Measurements from ENCODE around the gene ZNF716. TPM values are rescaled to one million over a fixed set of nuclear protein-coding genes. Genes with fewer than 3 reads are reported as not detected.
"Not testable (repeated sequence)": the region's sequence is repeated elsewhere in the genome, so short reads cannot be mapped to it uniquely, and the experiment has no call there.

Gene ZNF716
- total RNA-seq, 1 experiment from 2014 or later = not detected

- no TSS peak for BruUV-seq (replicated peaks)
- peaks cover 35 to 59% of the 10 kb centered on the region in 2 experiments; a peak in 3 of 4 replicates for H3K9me3 ChIP-seq (ENCODE audit: control insufficient read depth in 1 of 2, insufficient read depth in 1 of 2, low read depth in 1 of 2, low read length in 2 of 2)
- POLR2A ChIA-PET = no interaction called here
Observed at GRCh38 chr7:57487957-57488356, 38.0 kb downstream of the ZNF716 start.

GRCh38 chr7:57495111-57495510 is 45.1 kb downstream of the ZNF716 start:
- H3K4me2 ChIP-seq (ENCODE audit: low read length); RAD21 ChIA-PET (ENCODE audit: low non-redundant PET in 1 of 2, low total read pairs in 2 of 2, uncharacterized antibody in 2 of 2, unreplicated experiment in 2 of 2); DNase-seq (ENCODE audit: low read depth, low spot score); H3K27ac ChIP-seq (ENCODE audit: low read depth, low read length); ATAC-seq; BruUV-seq (replicated peaks); intact Hi-C loops (cut with micrococcal nuclease); H3K36me3 ChIP-seq (ENCODE audit: control insufficient read depth in 1 of 2, insufficient read depth in 2 of 2, low read length in 2 of 2); H4K20me1 ChIP-seq (ENCODE audit: insufficient read depth); H3K9me2 ChIP-seq (ENCODE audit: insufficient read depth); H3K4me1 ChIP-seq (ENCODE audit: control insufficient read depth in 1 of 2, insufficient read depth in 2 of 2, low read length in 2 of 2); H3K4me3 ChIP-seq (replicated peaks in 1 of 2; ENCODE audit: low read depth in 1 of 2, low read length in 2 of 2); H3K9ac ChIP-seq (ENCODE audit: low read length); POLR2A ChIA-PET; H2AFZ ChIP-seq (ENCODE audit: low read depth, low read length, poor library complexity, severe bottlenecking); H3K79me2 ChIP-seq (ENCODE audit: insufficient read depth, low read length); H3K27me3 ChIP-seq (ENCODE audit: insufficient read depth, low read length); CTCF ChIA-PET: not testable (repeated sequence)
- peaks cover 32 to 42% of the 10 kb centered on the region in 2 experiments; a peak in 3 of 4 replicates for H3K9me3 ChIP-seq (ENCODE audit: control insufficient read depth in 1 of 2, insufficient read depth in 1 of 2, low read depth in 1 of 2, low read length in 2 of 2)

More at GRCh38 chr7:57487957-57488356, 38.0 kb downstream of the ZNF716 start:
- H3K27me3 ChIP-seq (ENCODE audit: insufficient read depth, low read length) = no peaks in the 10 kb centered on the region
- ATAC-seq = no peak
- ChIA-PET RAD21 (ENCODE audit: low non-redundant PET in 1 of 2, low total read pairs in 2 of 2, uncharacterized antibody in 2 of 2, unreplicated experiment in 2 of 2) (no interaction called here), CTCF (no interaction called here)
- H3K4me3 ChIP-seq (replicated peaks in 1 of 2; ENCODE audit: low read depth in 1 of 2, low read length in 2 of 2) = no peak overlapping the region
- no peak overlapping the region for H3K4me2 ChIP-seq (ENCODE audit: low read length)
- TF ChIP-seq SP1 (IDR thresholded peaks at IDR 0.05; ENCODE audit: low read depth) = no peak
- no peak for TF ChIP-seq ATF3 (IDR thresholded peaks at IDR 0.05)
- TF ChIP-seq FOSL1 (IDR thresholded peaks at IDR 0.05; ENCODE audit: low read depth) = no peak
- TF ChIP-seq CBX3 (IDR thresholded peaks at IDR 0.05; ENCODE audit: low read depth) = no peak
- TF ChIP-seq REST (IDR thresholded peaks at IDR 0.05; ENCODE audit: low read depth) = no peak
- no peak for TF ChIP-seq SIN3A (IDR thresholded peaks at IDR 0.05; ENCODE audit: low read depth)
- no peak for TF ChIP-seq ZBTB33 (IDR thresholded peaks at IDR 0.05; ENCODE audit: extremely low read depth, insufficient replicate concordance, low read length)
- TF ChIP-seq SRF (IDR thresholded peaks at IDR 0.05; ENCODE audit: low read depth) = no peak
- no peak for TF ChIP-seq EZH2 (IDR thresholded peaks at IDR 0.05)
- no peaks in the 10 kb centered on the region for H3K36me3 ChIP-seq (ENCODE audit: control insufficient read depth in 1 of 2, insufficient read depth in 2 of 2, low read length in 2 of 2)
- no peak for DNase-seq (ENCODE audit: low read depth, low spot score)
- H2AFZ ChIP-seq (ENCODE audit: low read depth, low read length, poor library complexity, severe bottlenecking) = no peak overlapping the region
- H3K79me2 ChIP-seq (ENCODE audit: insufficient read depth, low read length) = no peaks in the 10 kb centered on the region
- no peaks in the 10 kb centered on the region for H3K4me1 ChIP-seq (ENCODE audit: control insufficient read depth in 1 of 2, insufficient read depth in 2 of 2, low read length in 2 of 2)
- H4K20me1 ChIP-seq (ENCODE audit: insufficient read depth) = no peaks in the 10 kb centered on the region
- H3K9ac ChIP-seq (ENCODE audit: low read length) = no peak overlapping the region
- H3K27ac ChIP-seq (ENCODE audit: low read depth, low read length) = no peak overlapping the region
- H3K9me2 ChIP-seq (ENCODE audit: insufficient read depth) = no peaks in the 10 kb centered on the region
- intact Hi-C loops (cut with micrococcal nuclease) = no loop called here

Data from HCT116 (cell line).